Bronchial epithelial cell (primary cell): ENCODE measurements around the gene SYNE1. TPM values are rescaled to one million over a fixed set of nuclear protein-coding genes. Genes with fewer than 3 reads are reported as not detected.

Experiments used
- DNase-seq: peaks from one replicate; pipeline ENCODE4 v3.0.0-alpha.2; 2010; ENCODE audit warnings: low read depth
- FAIRE-seq: peaks from 2 replicates; lab custom pipeline; 2011; peaks lifted over from hg19 to GRCh38; lab: Jason Lieb, UNC
- H3K27me3 ChIP-seq: 2 replicates; pipeline ENCODE4 v1.5.1; 2011; ENCODE audit warnings: low read length; ENCODE audit not compliant: control insufficient read depth, insufficient read depth
- H3K36me3 ChIP-seq: 2 replicates; pipeline ENCODE4 v1.5.1; 2011; ENCODE audit warnings: low read length; ENCODE audit not compliant: control insufficient read depth, insufficient read depth
- H3K4me3 ChIP-seq: 2 replicates; pipeline ENCODE4 v1.5.1; 2011; ENCODE audit warnings: mild to moderate bottlenecking, low read depth, low read length, control low read depth
- CTCF ChIP-seq: IDR thresholded peaks from 2 replicates; pipeline ENCODE4 v1.5.1; 2011; ENCODE audit warnings: mild to moderate bottlenecking, moderate library complexity, low read length, control low read depth, inconsistent platforms; ENCODE audit not compliant: insufficient read depth, severe bottlenecking
- total RNA-seq: library from RNA; depleted of rRNA; stranded (reverse); fragments of >200 nt; gene quantifications from 2 replicates; pipeline ENCODE4 v1.2.1, GENCODE V29; 2014

Gene SYNE1
- total RNA-seq, 1 donor from 2014 or later, result 15.8 TPM

DNA sequence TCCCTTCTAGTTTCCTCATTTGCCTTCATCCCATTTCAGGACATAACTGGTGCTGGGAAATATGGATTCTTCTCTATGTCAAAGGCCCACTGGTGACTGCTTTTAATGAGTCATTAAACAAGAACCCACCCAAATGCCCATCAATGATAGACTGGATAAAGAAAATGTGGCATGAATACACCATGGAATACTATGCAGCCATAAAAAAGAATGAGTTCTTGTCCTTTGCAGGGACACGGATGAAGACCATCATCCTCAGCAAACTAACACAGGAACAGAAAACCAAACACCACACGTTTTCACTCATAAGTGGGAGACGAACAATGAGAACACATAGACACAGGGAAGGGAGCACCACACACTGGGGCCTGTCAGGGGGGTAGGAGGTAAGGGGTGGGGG, 518.9 kb downstream of the SYNE1 start:
- DNase-seq, result no peak
- FAIRE-seq, result no peak
- no peak overlapping the region for H3K4me3 ChIP-seq
- H3K36me3 ChIP-seq, result no peaks in the 10 kb centered on the region
- H3K27me3 ChIP-seq, result no peaks in the 10 kb centered on the region
- no peak for TF ChIP-seq CTCF

- Histone ChIP-seq H3K4me3 (no peak overlapping the region), H3K27me3 (no peaks in the 10 kb centered on the region), H3K36me3 (no peaks in the 10 kb centered on the region)
- TF ChIP-seq CTCF, result no peak
- FAIRE-seq (no peak), DNase-seq (no peak)
Measured at GRCh38 chr6:152117156-152118133, 519.7 kb downstream of the SYNE1 start.

GRCh38 chr6:152112491-152113261, 524.5 kb downstream of the SYNE1 start:
- FAIRE-seq (no peak), DNase-seq (no peak)
- H3K27me3 ChIP-seq, result no peaks in the 10 kb centered on the region
- no peak for TF ChIP-seq CTCF
- no peak overlapping the region for H3K4me3 ChIP-seq
- no peaks in the 10 kb centered on the region for H3K36me3 ChIP-seq

- Histone ChIP-seq H3K4me3 (no peak overlapping the region), H3K36me3 (no peaks in the 10 kb centered on the region), H3K27me3 (no peaks in the 10 kb centered on the region)
- TF ChIP-seq CTCF, result no peak
- FAIRE-seq (no peak), DNase-seq (no peak)
Measured at GRCh38 chr6:152110886-152111820, 526.0 kb downstream of the SYNE1 start.

DNA sequence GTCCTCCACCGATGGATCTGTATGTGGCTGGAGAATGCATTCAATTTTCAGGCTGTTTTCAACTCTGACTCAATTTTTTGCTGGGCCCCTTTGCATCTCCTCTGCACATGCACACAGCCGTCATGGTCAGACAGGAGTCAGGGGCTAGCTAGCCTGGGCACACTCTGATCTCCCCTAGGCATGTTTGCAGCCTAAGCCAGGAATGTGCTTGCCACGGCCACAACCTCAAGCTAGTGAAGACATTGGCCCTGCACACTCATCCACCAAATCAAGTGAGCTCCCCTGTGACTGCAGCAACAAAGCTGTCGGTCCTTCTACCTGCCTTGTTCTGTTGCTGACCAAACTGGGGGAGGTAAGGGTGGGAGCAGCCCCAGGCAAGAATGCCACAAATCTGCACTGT, 529.2 kb downstream of the SYNE1 start:
- DNase-seq, result no peak
- no peak for TF ChIP-seq CTCF
- no peak overlapping the region for H3K4me3 ChIP-seq
- FAIRE-seq, result no peak
- H3K27me3 ChIP-seq, result no peaks in the 10 kb centered on the region
- no peaks in the 10 kb centered on the region for H3K36me3 ChIP-seq
